Measurements from ENCODE around the gene NAA38.

GRCh38 chr17:7846765-7847661, 10.3 kb downstream of the NAA38 start:
- TF ChIP-seq EZH2 (IDR thresholded peaks at IDR 0.05) = no peak
- no peak for TF ChIP-seq CTCF (IDR thresholded peaks at IDR 0.05)
